ENCODE data around the gene SLC34A1. TPM values are rescaled to one million over a fixed set of nuclear protein-coding genes. Genes with fewer than 3 reads are reported as not detected.
A peak's percentile ranks its signal among the peaks of the same experiment; 100 is the strongest.

The SLC34A1 gene
- total RNA-seq, 2 experiments from 2014 or later = 0.35 to 0.63 TPM

- no peaks in the 10 kb centered on the region for H3K79me2 ChIP-seq (ENCODE audit: insufficient read depth, low read depth, low read length)
- intact Hi-C loops (cut with micrococcal nuclease; ENCODE audit: unreplicated experiment) = no loop called here
- peaks cover 20% of the 10 kb centered on the region for H3K4me1 ChIP-seq (ENCODE audit: insufficient read depth, low read length, poor library complexity, severe bottlenecking)
- H3K4me3 ChIP-seq (ENCODE audit: low read depth, low read length, poor library complexity, severe bottlenecking) = no peak overlapping the region
- H3K36me3 ChIP-seq (ENCODE audit: insufficient read depth, low read length) = peaks cover 10% of the 10 kb centered on the region; the same call in 1 of the 2 replicates
- TF ChIP-seq CTCF (conservative IDR thresholded peaks at IDR 0.05; ENCODE audit: low read length) = no peak
- TF ChIP-seq EZH2phosphoT487 (IDR thresholded peaks at IDR 0.05; ENCODE audit: borderline replicate concordance, low read depth, low read length) = no peak
- H2AFZ ChIP-seq (ENCODE audit: low read length) = no peak overlapping the region
- DNase-seq (ENCODE audit: low spot score) = no peak
- H3K9me2 ChIP-seq (ENCODE audit: insufficient read depth, low read length) = no peaks in the 10 kb centered on the region
- no peaks in the 10 kb centered on the region for H4K20me1 ChIP-seq (ENCODE audit: insufficient read depth, low read length)
- H3K27ac ChIP-seq (ENCODE audit: low read depth, low read length, poor library complexity, severe bottlenecking) = no peak overlapping the region
- H3K4me2 ChIP-seq (ENCODE audit: low read length) = no peak overlapping the region
- BruUV-seq (replicated peaks) = no TSS peak
- ChIA-PET POLR2A (no interaction called here), CTCF (ENCODE audit: unreplicated experiment) (no interaction called here)
- no peaks in the 10 kb centered on the region for H3K9me3 ChIP-seq (ENCODE audit: low read length)
These were observed 8.1 kb upstream of the SLC34A1 start for GRCh38 chr5:177376107-177376506.

GRCh38 chr5:177377851-177378776 is 6.1 kb upstream of the SLC34A1 start:
- Histone ChIP-seq H3K36me3 (ENCODE audit: insufficient read depth, low read length) (no peaks in the 10 kb centered on the region), H4K20me1 (ENCODE audit: insufficient read depth, low read length) (no peaks in the 10 kb centered on the region), H3K4me3 (ENCODE audit: low read depth, low read length, poor library complexity, severe bottlenecking) (no peak overlapping the region), H2AFZ (ENCODE audit: low read length) (no peak overlapping the region), H3K9me2 (ENCODE audit: insufficient read depth, low read length) (no peaks in the 10 kb centered on the region), H3K4me1 (ENCODE audit: insufficient read depth, low read length, poor library complexity, severe bottlenecking) (peaks cover 5% of the 10 kb centered on the region), H3K27ac (ENCODE audit: low read depth, low read length, poor library complexity, severe bottlenecking) (no peak overlapping the region), H3K79me2 (ENCODE audit: insufficient read depth, low read depth, low read length) (no peaks in the 10 kb centered on the region), H3K9me3 (ENCODE audit: low read length) (no peaks in the 10 kb centered on the region), H3K4me2 (ENCODE audit: low read length) (no peak overlapping the region)
- no TSS peak for BruUV-seq (replicated peaks)
- intact Hi-C loops (cut with micrococcal nuclease; ENCODE audit: unreplicated experiment) = no loop called here
- DNase-seq (ENCODE audit: low spot score) = no peak
- TF ChIP-seq CTCF (conservative IDR thresholded peaks at IDR 0.05; ENCODE audit: low read length) (0 out of 2 replicates have a peak, but pooled peaks have one; percentile 27), EZH2phosphoT487 (IDR thresholded peaks at IDR 0.05; ENCODE audit: borderline replicate concordance, low read depth, low read length) (no peak)
- ChIA-PET CTCF (ENCODE audit: unreplicated experiment) (interaction anchor here (1.0 kb wide), 2 partner anchors 10 to 81 kb away, joined by 3 to 4 read pairs; no protein-coding TSS in a partner anchor), POLR2A (interaction anchor here (0.5 to 1.0 kb wide), 3 partner anchors 20 to 67 kb away, joined by 3 to 6 read pairs (median 3); partner anchors contain the start of gene RGS14)

Data from OCI-LY7 (cell line).